CD4-positive, alpha-beta memory T cell (primary cell): ENCODE data around the gene FHL1. TPM values are rescaled to one million over a fixed set of nuclear protein-coding genes. Genes with fewer than 3 reads are reported as not detected.
A peak's percentile ranks its signal among the peaks of the same experiment; 100 is the strongest.

Source experiments
- CTCF ChIA-PET: fragments of 350-600 bp; sonication (Branson Sonifier 250); formaldehyde crosslinking; loops from one replicate; lab custom pipeline; 2021; ENCODE audit warnings: inconsistent platforms; ENCODE audit not compliant: partially characterized antibody; lab: Charles Lee
- POLR2A ChIA-PET: fragments of 350-600 bp; sonication (Branson Sonifier 250); formaldehyde crosslinking; loops from one replicate; lab custom pipeline; 2021; ENCODE audit not compliant: partially characterized antibody; lab: Charles Lee
- DNase-seq, 5 donors: peaks; one replicate each; pipeline versions ENCODE4 v3.0.0 to v3.0.0-alpha.2; 2020 to 2022; ENCODE audit warnings: mixed read lengths in 1 of 5
- H3K27ac ChIP-seq: one replicate; pipeline ENCODE4 v1.7.0; 2013; ENCODE audit warnings: low read depth, low read length
- H3K27me3 ChIP-seq: 2 replicates; pipeline ENCODE4 v1.7.0; 2013; ENCODE audit warnings: mild to moderate bottlenecking, low read length, moderate library complexity; ENCODE audit not compliant: insufficient read depth
- H3K36me3 ChIP-seq: 2 replicates; pipeline ENCODE4 v1.7.0; 2013; ENCODE audit warnings: mild to moderate bottlenecking, low read length, moderate library complexity; ENCODE audit not compliant: insufficient read depth
- H3K4me1 ChIP-seq: 2 replicates; pipeline ENCODE4 v1.7.0; 2013; ENCODE audit warnings: mild to moderate bottlenecking, low read length, moderate library complexity; ENCODE audit not compliant: insufficient read depth
- H3K4me3 ChIP-seq, 2 donors: one replicate each; pipeline ENCODE4 v1.7.0; 2013; ENCODE audit warnings: low read length in 2 of 2, mild to moderate bottlenecking in 1 of 2
- H3K9me3 ChIP-seq, 2 donors: one replicate each; pipeline ENCODE4 v1.7.0; 2013; ENCODE audit warnings: low read length in 2 of 2, control low read depth in 1 of 2; ENCODE audit not compliant: control insufficient read depth in 1 of 2
- H3K27ac Mint-ChIP-seq, 7 donors: one replicate each; pipeline ENCODE4 v1.8.0; 2020 to 2021; ENCODE audit warnings: mixed read lengths in 7 of 7, mild to moderate bottlenecking in 6 of 7, inconsistent platforms in 3 of 7, moderate library complexity in 3 of 7
- H3K27me3 Mint-ChIP-seq, 2 donors: one replicate each; pipeline ENCODE4 v1.8.0; 2020 to 2021; ENCODE audit warnings: mixed read lengths in 2 of 2
- H3K36me3 Mint-ChIP-seq, 2 donors: one replicate each; pipeline ENCODE4 v1.8.0; 2020 to 2021; ENCODE audit warnings: mixed read lengths in 2 of 2, inconsistent platforms in 1 of 2, mild to moderate bottlenecking in 1 of 2
- H3K4me1 Mint-ChIP-seq, 4 donors: one replicate each; pipeline ENCODE4 v1.8.0; 2020 to 2021; ENCODE audit warnings: mixed read lengths in 4 of 4, mild to moderate bottlenecking in 1 of 4
- H3K4me3 Mint-ChIP-seq, 8 donors: one replicate each; pipeline ENCODE4 v1.8.0; 2020 to 2021; ENCODE audit warnings: mixed read lengths in 8 of 8, mild to moderate bottlenecking in 7 of 8, moderate library complexity in 6 of 8, inconsistent platforms in 3 of 8
- H3K9me3 Mint-ChIP-seq, 8 donors: one replicate each; pipeline ENCODE4 v1.8.0; 2020 to 2021; ENCODE audit warnings: mixed read lengths in 8 of 8, mild to moderate bottlenecking in 5 of 8, inconsistent platforms in 3 of 8, moderate library complexity in 1 of 8
- intact Hi-C: fragments of 100-400 bp; cut with micrococcal nuclease; formaldehyde crosslinking; loops from one replicate; pipeline ENCODE4 v1.15.1; 2023
- polyA plus RNA-seq, 2 donors: library from polyadenylated mRNA; unstranded; fragments of 300-500 nt; fragmentation: Illumina TruSeq; gene quantifications; one replicate each; pipeline ENCODE4 v1.2.3, GENCODE V29; 2021
- total RNA-seq, 2 experiments: library from RNA; stranded (reverse); gene quantifications; one replicate each; pipeline ENCODE4 v1.2.3, GENCODE V29; 2021

Gene FHL1
- total and polyA plus RNA-seq, 4 experiments from 2014 or later, result 32.3 to 58.3 (median 44.1) TPM

DNA sequence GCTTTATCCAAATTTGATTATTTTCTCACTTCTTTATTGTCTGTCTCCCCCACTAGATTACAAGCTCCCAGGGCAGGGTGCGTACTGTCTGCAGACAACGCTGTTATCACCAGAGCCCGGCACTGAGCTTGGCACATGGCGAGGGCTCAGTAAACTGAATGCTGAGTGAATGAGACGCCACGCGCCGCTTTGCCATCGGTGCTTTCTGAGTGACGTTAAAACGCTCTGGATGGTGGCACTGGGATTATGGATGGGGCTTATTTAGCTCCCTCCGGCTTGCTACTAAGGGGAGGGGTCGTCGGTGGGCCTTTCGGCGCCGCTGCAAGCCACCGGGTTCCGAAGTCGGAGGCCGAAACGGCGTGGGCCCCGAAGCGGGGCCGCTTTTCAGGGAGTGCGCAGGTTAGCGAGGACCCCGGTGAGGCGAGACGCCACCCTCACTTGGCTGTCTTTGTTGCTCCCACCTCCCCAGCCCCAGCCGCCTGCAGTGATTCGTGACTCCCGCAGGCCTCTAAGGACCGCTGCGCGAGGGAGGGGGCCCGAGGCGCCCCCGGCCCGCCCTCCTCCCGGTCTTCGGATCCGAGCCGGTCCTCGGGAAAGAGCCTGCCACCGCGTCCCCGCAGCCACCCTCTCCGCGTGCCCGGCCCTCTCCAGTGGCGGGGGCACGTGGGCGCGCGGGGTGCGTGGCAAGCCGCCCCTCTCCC is 569 bp upstream of the FHL1 start:
- ChIA-PET CTCF (interaction anchor here (1.2 kb wide), 1 partner anchor 119 kb away, joined by 3 read pairs; no protein-coding TSS in a partner anchor), POLR2A (interaction anchor here (0.6 to 1.9 kb wide), 5 partner anchors 58 to 173 kb away, joined by 3 to 6 read pairs (median 3); no protein-coding TSS in a partner anchor)
- Mint-ChIP-seq H3K4me3 (peak overlapping the region; percentile 87 to 93 (median 90)), H3K27ac (peak overlapping the region; percentile 81 to 96 (median 91)), H3K36me3 (no peaks in the 10 kb centered on the region), H3K27me3 (no peaks in the 10 kb centered on the region), H3K9me3 (no peaks in the 10 kb centered on the region), H3K4me1 (peaks cover 22 to 57% (median 42%) of the 10 kb centered on the region in 4 donors)
- Histone ChIP-seq H3K27me3 (no peaks in the 10 kb centered on the region), H3K9me3 (no peaks in the 10 kb centered on the region), H3K36me3 (no peaks in the 10 kb centered on the region), H3K4me1 (peaks cover 33% of the 10 kb centered on the region), H3K4me3 (peak overlapping the region; percentile 52 to 65), H3K27ac (peak overlapping the region; percentile 62)
- peak in 4 of 5 donors; percentile 13 to 44 (median 20) for DNase-seq
- intact Hi-C loops, result loop anchor here (5.0 to 10.0 kb wide), 4 partner anchors 58 to 351 kb away; partner anchors contain the start of genes HTATSF1 and MMGT1

DNA sequence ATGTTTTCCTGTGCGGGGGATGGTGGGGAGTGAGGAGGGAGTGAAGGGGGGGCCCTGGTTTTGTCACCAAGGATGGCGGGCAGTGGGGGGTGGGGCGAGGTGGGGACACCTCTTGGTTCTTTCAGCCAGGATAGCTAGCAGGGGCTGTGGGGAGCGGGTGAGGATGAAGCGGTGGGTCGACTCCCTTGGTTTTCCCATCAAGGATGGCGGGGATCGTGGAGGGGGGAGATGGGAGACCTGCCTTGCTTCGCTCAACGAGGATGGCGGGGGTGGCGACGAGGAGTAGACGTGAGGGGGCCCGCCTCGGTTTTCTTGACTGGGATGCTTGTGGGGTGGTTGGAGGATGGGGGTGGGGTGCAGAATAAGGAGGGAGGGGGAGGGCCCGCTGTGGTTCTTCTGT is 643 bp downstream of the FHL1 start:
- intact Hi-C loops, result loop anchor here (5.0 to 10.0 kb wide), 4 partner anchors 57 to 349 kb away; partner anchors contain the start of genes HTATSF1 and MMGT1
- DNase-seq, result no peak
- Histone ChIP-seq H3K27me3 (no peaks in the 10 kb centered on the region), H3K27ac (peak overlapping the region; percentile 35), H3K36me3 (no peaks in the 10 kb centered on the region), H3K4me3 (peak overlapping the region in 1 of 2 donors; percentile 32), H3K9me3 (no peaks in the 10 kb centered on the region), H3K4me1 (peaks cover 33% of the 10 kb centered on the region)
- H3K27me3 Mint-ChIP-seq, result no peaks in the 10 kb centered on the region
- H3K4me1 Mint-ChIP-seq, result peaks cover 24 to 57% (median 41%) of the 10 kb centered on the region in 4 donors
- peak overlapping the region in 6 of 7 donors; percentile 19 to 89 (median 60) for H3K27ac Mint-ChIP-seq
- peak overlapping the region; percentile 68 to 79 (median 76) for H3K4me3 Mint-ChIP-seq
- H3K36me3 Mint-ChIP-seq, result no peaks in the 10 kb centered on the region
- ChIA-PET POLR2A (no interaction called here), CTCF (no interaction called here)
- no peaks in the 10 kb centered on the region for H3K9me3 Mint-ChIP-seq

GRCh38 chrX:136148391-136148790 is 1.1 kb downstream of the FHL1 start:
- peaks cover 33% of the 10 kb centered on the region for H3K4me1 ChIP-seq
- no peaks in the 10 kb centered on the region for H3K27me3 Mint-ChIP-seq
- CTCF ChIA-PET, result no interaction called here
- no peaks in the 10 kb centered on the region for H3K9me3 Mint-ChIP-seq
- H3K4me3 ChIP-seq, result peak overlapping the region in 1 of 2 donors; percentile 32
- peak overlapping the region; percentile 68 to 79 (median 76) for H3K4me3 Mint-ChIP-seq
- H3K27ac ChIP-seq, result no peak overlapping the region
- no peaks in the 10 kb centered on the region for H3K36me3 ChIP-seq
- peaks cover 24 to 53% (median 39%) of the 10 kb centered on the region in 4 donors for H3K4me1 Mint-ChIP-seq
- H3K36me3 Mint-ChIP-seq, result no peaks in the 10 kb centered on the region
- no peak for DNase-seq
- H3K27ac Mint-ChIP-seq, result peak overlapping the region; percentile 19 to 89 (median 63)
- intact Hi-C loops, result loop anchor here (5.0 to 10.0 kb wide), 4 partner anchors 56 to 349 kb away; partner anchors contain the start of genes HTATSF1 and MMGT1
- POLR2A ChIA-PET, result no interaction called here
- no peaks in the 10 kb centered on the region for H3K9me3 ChIP-seq
- no peaks in the 10 kb centered on the region for H3K27me3 ChIP-seq

DNA sequence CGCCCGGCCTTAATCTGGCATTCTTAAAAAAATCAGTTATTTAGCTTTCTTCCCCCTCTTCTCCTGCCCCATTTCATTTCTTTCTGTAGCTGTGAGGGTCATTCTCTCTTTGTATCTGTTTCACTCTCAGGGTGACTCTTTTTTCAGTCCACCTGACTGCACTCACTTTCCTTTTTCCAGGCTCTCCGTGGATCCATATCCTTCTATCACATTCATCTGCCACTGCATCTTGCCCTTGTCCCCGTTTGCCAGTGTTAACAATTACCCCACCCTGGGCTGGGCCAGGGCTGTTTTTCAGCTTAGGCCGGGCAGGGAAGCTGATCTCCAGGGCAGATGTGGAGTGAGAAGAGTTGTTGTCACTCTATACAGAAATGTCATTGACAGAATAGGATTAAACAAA is 7.7 kb downstream of the FHL1 start:
- H3K4me3 Mint-ChIP-seq, result peak overlapping the region in 1 of 8 donors; percentile 20
- H3K27me3 ChIP-seq, result no peaks in the 10 kb centered on the region
- no peak overlapping the region for H3K27ac ChIP-seq
- DNase-seq, result no peak
- H3K9me3 Mint-ChIP-seq, result no peaks in the 10 kb centered on the region
- intact Hi-C loops, result no loop called here
- H3K27ac Mint-ChIP-seq, result peak overlapping the region in 2 of 7 donors; percentile 7 to 18
- H3K36me3 Mint-ChIP-seq, result peaks cover 0 to under 1% of the 10 kb centered on the region in 2 donors
- H3K27me3 Mint-ChIP-seq, result no peaks in the 10 kb centered on the region
- ChIA-PET CTCF (no interaction called here), POLR2A (no interaction called here)
- H3K4me1 ChIP-seq, result peaks cover 5% of the 10 kb centered on the region
- peaks cover 12 to 47% (median 23%) of the 10 kb centered on the region in 4 donors for H3K4me1 Mint-ChIP-seq
- H3K9me3 ChIP-seq, result no peaks in the 10 kb centered on the region
- no peaks in the 10 kb centered on the region for H3K36me3 ChIP-seq
- no peak overlapping the region for H3K4me3 ChIP-seq

GRCh38 chrX:136156560-136157117 is 9.3 kb downstream of the FHL1 start:
- H3K27me3 Mint-ChIP-seq, result no peaks in the 10 kb centered on the region
- H3K9me3 Mint-ChIP-seq, result no peaks in the 10 kb centered on the region
- H3K27ac ChIP-seq, result no peak overlapping the region
- ChIA-PET POLR2A (no interaction called here), CTCF (no interaction called here)
- H3K27me3 ChIP-seq, result no peaks in the 10 kb centered on the region
- intact Hi-C loops, result no loop called here
- peak overlapping the region in 3 of 7 donors; percentile 3 to 85 (median 19) for H3K27ac Mint-ChIP-seq
- peaks cover 5% of the 10 kb centered on the region for H3K4me1 ChIP-seq
- DNase-seq, result no peak
- H3K4me3 Mint-ChIP-seq, result no peak overlapping the region
- H3K4me1 Mint-ChIP-seq, result peaks cover 12 to 44% (median 24%) of the 10 kb centered on the region in 4 donors
- H3K9me3 ChIP-seq, result no peaks in the 10 kb centered on the region
- no peaks in the 10 kb centered on the region for H3K36me3 ChIP-seq
- H3K36me3 Mint-ChIP-seq, result peaks cover 0 to 2% of the 10 kb centered on the region in 2 donors
- H3K4me3 ChIP-seq, result no peak overlapping the region

- Mint-ChIP-seq H3K36me3 (peaks cover 0 to 2% of the 10 kb centered on the region in 2 donors), H3K4me3 (no peak overlapping the region), H3K9me3 (no peaks in the 10 kb centered on the region), H3K4me1 (peaks cover 10 to 42% (median 23%) of the 10 kb centered on the region in 4 donors), H3K27ac (peak overlapping the region in 1 of 7 donors; percentile 4), H3K27me3 (no peaks in the 10 kb centered on the region)
- H3K4me3 ChIP-seq, result no peak overlapping the region
- H3K27me3 ChIP-seq, result no peaks in the 10 kb centered on the region
- no peaks in the 10 kb centered on the region for H3K36me3 ChIP-seq
- no peaks in the 10 kb centered on the region for H3K9me3 ChIP-seq
- POLR2A ChIA-PET, result no interaction called here
- peaks cover 5% of the 10 kb centered on the region for H3K4me1 ChIP-seq
- intact Hi-C loops, result no loop called here
- CTCF ChIA-PET, result no interaction called here
- no peak for DNase-seq
- no peak overlapping the region for H3K27ac ChIP-seq
These were observed 9.9 kb downstream of the FHL1 start for GRCh38 chrX:136157187-136157586.

GRCh38 chrX:136158685-136159084 is 11.4 kb downstream of the FHL1 start:
- H3K9me3 ChIP-seq, result no peaks in the 10 kb centered on the region
- peaks cover 0 to 2% of the 10 kb centered on the region in 2 donors for H3K36me3 Mint-ChIP-seq
- H3K36me3 ChIP-seq, result no peaks in the 10 kb centered on the region
- H3K4me1 ChIP-seq, result peaks cover 5% of the 10 kb centered on the region
- no peaks in the 10 kb centered on the region for H3K9me3 Mint-ChIP-seq
- no peak for DNase-seq
- no peak overlapping the region for H3K27ac ChIP-seq
- no peaks in the 10 kb centered on the region for H3K27me3 Mint-ChIP-seq
- ChIA-PET POLR2A (no interaction called here), CTCF (no interaction called here)
- no peak overlapping the region for H3K4me3 ChIP-seq
- H3K4me1 Mint-ChIP-seq, result peaks cover 11 to 57% (median 21%) of the 10 kb centered on the region in 4 donors
- no peaks in the 10 kb centered on the region for H3K27me3 ChIP-seq
- H3K27ac Mint-ChIP-seq, result no peak overlapping the region
- intact Hi-C loops, result no loop called here
- no peak overlapping the region for H3K4me3 Mint-ChIP-seq
